HEK293T (cell line): ENCODE results near the gene SF3B2.

Experiments
- CTCF ChIA-PET: fragments of 350-600 bp; formaldehyde crosslinking; extraction: SDS; loops from one replicate; lab custom pipeline; 2021; ENCODE audit warnings: antibody characterized with exemption, inconsistent platforms; lab: Yijun Ruan, JAX
- POLR2A ChIA-PET: fragments of 350-600 bp; formaldehyde crosslinking; extraction: SDS; loops from one replicate; lab custom pipeline; 2020; ENCODE audit warnings: antibody characterized with exemption, inconsistent platforms; lab: Yijun Ruan, JAX
- DNase-seq: peaks from one replicate; pipeline ENCODE4 v3.0.0; 2012; ENCODE audit warnings: mixed read lengths; ENCODE audit errors: extremely low spot score
- ARNT ChIP-seq: fragments of 450-650 bp; IDR thresholded peaks from 2 replicates; pipeline ENCODE4 v1.6.1; 2017; ENCODE audit warnings: mild to moderate bottlenecking
- BHLHE40 ChIP-seq: fragments of 450-650 bp; IDR thresholded peaks from 2 replicates; pipeline ENCODE4 v1.6.1; 2016; ENCODE audit warnings: mild to moderate bottlenecking, moderate library complexity, borderline replicate concordance
- CTBP1 ChIP-seq: fragments of 450-650 bp; IDR thresholded peaks from 2 replicates; pipeline ENCODE4 v1.6.1; 2016; ENCODE audit warnings: borderline replicate concordance
- ELF4 ChIP-seq: fragments of 450-650 bp; IDR thresholded peaks from 2 replicates; pipeline ENCODE4 v1.6.1; 2017; ENCODE audit warnings: antibody characterized with exemption
- FOXA1 ChIP-seq: fragments of 450-650 bp; IDR thresholded peaks from 2 replicates; pipeline ENCODE4 v1.6.1; 2016; ENCODE audit warnings: mild to moderate bottlenecking
- FOXK2 ChIP-seq: fragments of 450-650 bp; IDR thresholded peaks from 2 replicates; pipeline ENCODE4 v1.6.1; 2016; ENCODE audit warnings: mild to moderate bottlenecking
- FOXM1 ChIP-seq: fragments of 450-650 bp; IDR thresholded peaks from 2 replicates; pipeline ENCODE4 v1.6.1; 2017; ENCODE audit warnings: mild to moderate bottlenecking, borderline replicate concordance
- HDGF ChIP-seq: fragments of 450-650 bp; IDR thresholded peaks from 2 replicates; pipeline ENCODE4 v1.6.1; 2017; ENCODE audit warnings: antibody characterized with exemption, borderline replicate concordance
- L3MBTL2 ChIP-seq: fragments of 450-650 bp; conservative IDR thresholded peaks from 2 replicates; pipeline ENCODE4 v1.6.1; 2016; ENCODE audit warnings: mild to moderate bottlenecking
- LEF1 ChIP-seq: fragments of 450-650 bp; IDR thresholded peaks from 2 replicates; pipeline ENCODE4 v1.6.1; 2017; ENCODE audit warnings: mild to moderate bottlenecking, borderline replicate concordance
- NFRKB ChIP-seq: fragments of 450-650 bp; IDR thresholded peaks from 2 replicates; pipeline ENCODE4 v1.6.1; 2016; ENCODE audit warnings: mild to moderate bottlenecking, moderate library complexity
- SP1 ChIP-seq: fragments of 450-650 bp; IDR thresholded peaks from 2 replicates; pipeline ENCODE4 v1.6.1; 2017
- SUZ12 ChIP-seq: fragments of 450-650 bp; IDR thresholded peaks from 2 replicates; pipeline ENCODE4 v1.6.1; 2016; ENCODE audit warnings: mild to moderate bottlenecking
- TARDBP ChIP-seq: fragments of 450-650 bp; IDR thresholded peaks from 2 replicates; pipeline ENCODE4 v1.6.1; 2016
- ZNF384 ChIP-seq: fragments of 450-650 bp; IDR thresholded peaks from 2 replicates; pipeline ENCODE4 v1.6.1; 2016
- TF ChIP-seq, protein P1 (sequence below): fragments of 450-650 bp; IDR thresholded peaks from 2 replicates; pipeline ENCODE4 v1.6.1; 2016

The SF3B2 gene, protein sequence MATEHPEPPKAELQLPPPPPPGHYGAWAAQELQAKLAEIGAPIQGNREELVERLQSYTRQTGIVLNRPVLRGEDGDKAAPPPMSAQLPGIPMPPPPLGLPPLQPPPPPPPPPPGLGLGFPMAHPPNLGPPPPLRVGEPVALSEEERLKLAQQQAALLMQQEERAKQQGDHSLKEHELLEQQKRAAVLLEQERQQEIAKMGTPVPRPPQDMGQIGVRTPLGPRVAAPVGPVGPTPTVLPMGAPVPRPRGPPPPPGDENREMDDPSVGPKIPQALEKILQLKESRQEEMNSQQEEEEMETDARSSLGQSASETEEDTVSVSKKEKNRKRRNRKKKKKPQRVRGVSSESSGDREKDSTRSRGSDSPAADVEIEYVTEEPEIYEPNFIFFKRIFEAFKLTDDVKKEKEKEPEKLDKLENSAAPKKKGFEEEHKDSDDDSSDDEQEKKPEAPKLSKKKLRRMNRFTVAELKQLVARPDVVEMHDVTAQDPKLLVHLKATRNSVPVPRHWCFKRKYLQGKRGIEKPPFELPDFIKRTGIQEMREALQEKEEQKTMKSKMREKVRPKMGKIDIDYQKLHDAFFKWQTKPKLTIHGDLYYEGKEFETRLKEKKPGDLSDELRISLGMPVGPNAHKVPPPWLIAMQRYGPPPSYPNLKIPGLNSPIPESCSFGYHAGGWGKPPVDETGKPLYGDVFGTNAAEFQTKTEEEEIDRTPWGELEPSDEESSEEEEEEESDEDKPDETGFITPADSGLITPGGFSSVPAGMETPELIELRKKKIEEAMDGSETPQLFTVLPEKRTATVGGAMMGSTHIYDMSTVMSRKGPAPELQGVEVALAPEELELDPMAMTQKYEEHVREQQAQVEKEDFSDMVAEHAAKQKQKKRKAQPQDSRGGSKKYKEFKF

DNA sequence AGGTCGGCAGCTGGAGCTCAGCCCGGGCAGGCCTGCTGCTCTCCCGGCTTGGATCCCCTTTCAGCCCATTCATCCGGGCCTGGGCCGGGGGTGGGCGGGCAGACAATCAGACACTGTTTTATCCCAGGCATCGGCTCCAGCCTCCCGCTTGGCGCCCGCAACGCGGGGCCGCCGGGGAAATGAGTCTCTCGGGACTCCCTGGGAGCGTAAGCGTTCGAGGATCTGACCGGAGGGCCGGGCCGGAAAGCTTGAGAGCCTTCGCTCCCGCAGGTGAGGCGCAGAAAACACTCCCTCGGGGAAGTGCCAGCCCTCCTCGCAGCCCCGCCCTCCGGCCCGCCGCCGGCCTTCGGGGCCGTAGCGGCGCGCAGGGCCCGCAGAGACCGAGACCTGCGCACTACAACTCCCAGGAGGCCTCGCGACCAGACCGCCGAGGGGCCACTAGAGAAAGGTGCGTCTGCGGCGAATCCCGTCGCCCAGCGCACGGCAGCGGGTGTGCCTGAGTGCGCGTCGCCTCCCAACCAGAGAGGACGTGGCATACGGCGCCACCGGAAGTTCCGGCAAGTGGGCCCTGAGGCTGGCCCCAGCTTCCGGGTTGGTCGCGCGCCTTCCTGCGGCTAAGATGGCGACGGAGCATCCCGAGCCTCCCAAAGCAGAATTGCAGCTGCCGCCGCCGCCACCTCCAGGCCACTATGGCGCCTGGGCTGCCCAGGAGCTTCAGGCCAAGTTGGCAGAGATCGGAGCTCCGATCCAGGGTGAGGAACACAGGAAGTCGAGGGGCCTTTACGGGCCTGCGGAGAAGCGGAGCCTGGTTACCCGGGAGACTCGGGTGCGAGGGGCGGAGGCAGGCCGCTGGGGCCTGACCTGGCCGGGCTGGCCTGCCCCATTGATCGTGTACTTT lies at the start of gene SF3B2:
Gene SF3B2 (plus strand): TSS at position 599 of the 898 bp plus-strand sequence. CDS start 21 bp downstream, at position 620.
- POLR2A ChIA-PET: interaction anchor here (0.6 to 4.9 kb wide), 22 partner anchors 8 to 337 kb away, joined by 3 to 34 read pairs (median 4); partner anchors contain the start of genes BANF1, CCDC85B, EIF1AD and FIBP
- TF ChIP-seq HDGF (0 out of 2 replicates have a peak, but pooled peaks have one; percentile 98), ELF4 (peak; percentile 96), CTBP1 (no peak), ZNF384 (no peak)
- DNase-seq: peak; percentile 96
- CTCF ChIA-PET: interaction anchor here (1.0 to 4.6 kb wide), 3 partner anchors 16 to 221 kb away, joined by 3 to 24 read pairs (median 3); no protein-coding TSS in a partner anchor

DNA sequence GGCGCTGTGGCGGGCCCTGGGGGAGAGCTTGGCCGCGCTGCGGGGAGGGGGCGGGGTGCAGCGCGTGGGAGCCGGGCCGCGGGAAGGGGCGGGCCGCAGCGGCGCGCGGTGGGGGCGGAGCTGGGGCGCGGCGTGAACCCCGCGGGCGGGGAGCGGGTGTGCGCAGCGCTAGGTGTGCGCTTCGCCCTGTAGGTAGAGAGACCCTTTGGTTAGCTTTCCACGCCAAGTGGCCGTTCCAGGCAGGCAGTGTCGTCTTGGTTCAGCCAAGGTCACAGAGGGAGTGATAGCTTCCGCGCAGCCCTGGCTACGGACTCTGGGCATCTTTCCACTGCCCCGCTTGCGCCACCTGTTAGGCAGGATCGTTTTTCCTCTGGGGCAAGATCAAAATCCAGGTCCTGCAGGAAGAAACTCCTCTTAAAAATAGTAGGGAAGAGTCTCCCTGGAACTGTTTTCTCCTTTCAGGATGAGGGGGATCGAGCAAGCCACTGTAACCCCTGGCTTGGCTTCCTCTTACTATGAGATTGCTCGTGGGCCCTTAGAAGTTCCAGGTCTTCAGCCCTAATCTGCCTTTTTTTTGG lies 49.4 kb upstream of the SF3B2 start:
- TF ChIP-seq FOXM1 (no peak), CTBP1 (no peak), SUZ12 (no peak), ELF4 (no peak), SP1 (no peak), ZNF384 (no peak), L3MBTL2 (no peak), ARNT (no peak), NFRKB (no peak), BHLHE40 (no peak), FOXK2 (no peak), HDGF (no peak), FOXA1 (no peak), TARDBP (no peak), LEF1 (no peak)
- TF ChIP-seq, protein P1, sequence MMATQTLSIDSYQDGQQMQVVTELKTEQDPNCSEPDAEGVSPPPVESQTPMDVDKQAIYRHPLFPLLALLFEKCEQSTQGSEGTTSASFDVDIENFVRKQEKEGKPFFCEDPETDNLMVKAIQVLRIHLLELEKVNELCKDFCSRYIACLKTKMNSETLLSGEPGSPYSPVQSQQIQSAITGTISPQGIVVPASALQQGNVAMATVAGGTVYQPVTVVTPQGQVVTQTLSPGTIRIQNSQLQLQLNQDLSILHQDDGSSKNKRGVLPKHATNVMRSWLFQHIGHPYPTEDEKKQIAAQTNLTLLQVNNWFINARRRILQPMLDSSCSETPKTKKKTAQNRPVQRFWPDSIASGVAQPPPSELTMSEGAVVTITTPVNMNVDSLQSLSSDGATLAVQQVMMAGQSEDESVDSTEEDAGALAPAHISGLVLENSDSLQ: no peak
- POLR2A ChIA-PET: interaction anchor here (0.6 to 1.5 kb wide), 14 partner anchors 12 to 388 kb away, joined by 3 to 9 read pairs (median 4); partner anchors contain the start of genes CCDC85B, FIBP, MUS81 and PCNX3
- DNase-seq: no peak
- CTCF ChIA-PET: interaction anchor here (1.0 kb wide), 1 partner anchor 143 kb away, joined by 3 read pairs; no protein-coding TSS in a partner anchor

DNA sequence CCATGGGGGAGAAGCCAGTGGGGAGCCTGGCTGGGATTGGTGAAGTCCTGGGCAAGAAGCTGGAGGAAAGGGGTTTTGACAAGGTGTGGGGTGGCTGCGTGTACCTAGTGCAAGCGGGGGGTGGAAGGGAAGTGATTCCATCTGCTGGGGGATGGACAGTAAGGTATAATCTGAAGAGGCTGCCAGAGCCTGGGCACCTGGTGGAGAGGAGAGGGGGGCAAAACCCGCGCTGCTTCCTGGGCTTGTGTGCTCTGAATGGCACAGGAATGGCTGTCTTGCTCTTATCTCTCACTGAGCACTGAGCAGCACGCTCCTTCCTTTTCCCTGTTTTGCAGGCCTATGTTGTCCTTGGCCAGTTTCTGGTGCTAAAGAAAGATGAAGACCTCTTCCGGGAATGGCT lies 48.9 kb upstream of the SF3B2 start:
- ChIA-PET POLR2A (interaction anchor here (1.2 to 1.5 kb wide), 4 partner anchors 19 to 65 kb away, joined by 4 to 8 read pairs (median 6); no protein-coding TSS in a partner anchor), CTCF (no interaction called here)
- TF ChIP-seq ARNT: no peak
- TF ChIP-seq SUZ12: no peak
- TF ChIP-seq CTBP1: no peak

DNA sequence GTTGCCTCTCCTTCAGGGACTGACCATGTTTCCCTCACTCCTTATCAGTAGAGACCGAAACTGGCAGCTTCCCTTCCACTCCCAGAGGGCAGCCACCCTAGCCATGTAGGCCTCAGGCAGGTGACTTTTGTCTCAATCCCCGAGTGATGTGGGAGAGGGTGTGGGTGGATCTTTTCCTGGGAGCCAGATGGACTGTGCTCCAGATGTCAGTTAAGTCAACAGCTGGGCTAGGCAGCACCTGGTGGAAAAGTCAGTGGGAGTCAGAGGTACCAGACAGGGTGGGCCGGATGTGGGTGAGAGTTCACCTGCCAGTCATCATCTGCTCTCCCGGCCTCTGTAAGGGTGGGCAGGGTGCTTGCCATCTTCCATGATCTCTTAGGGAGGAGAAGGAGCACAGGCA lies 48.0 kb upstream of the SF3B2 start:
- ChIA-PET POLR2A (no interaction called here), CTCF (no interaction called here)
- no peak for TF ChIP-seq NFRKB
- no peak for TF ChIP-seq SUZ12
- no peak for TF ChIP-seq L3MBTL2
- no peak for TF ChIP-seq HDGF
- TF ChIP-seq FOXK2: no peak
- TF ChIP-seq FOXM1: no peak
- TF ChIP-seq CTBP1: no peak
- TF ChIP-seq SP1: no peak
- no peak for TF ChIP-seq ARNT
- no peak for TF ChIP-seq TARDBP
- TF ChIP-seq ZNF384: no peak
- no peak for DNase-seq

More for the DNA sequence above, 48.9 kb upstream of the SF3B2 start:
- DNase-seq: no peak

DNA sequence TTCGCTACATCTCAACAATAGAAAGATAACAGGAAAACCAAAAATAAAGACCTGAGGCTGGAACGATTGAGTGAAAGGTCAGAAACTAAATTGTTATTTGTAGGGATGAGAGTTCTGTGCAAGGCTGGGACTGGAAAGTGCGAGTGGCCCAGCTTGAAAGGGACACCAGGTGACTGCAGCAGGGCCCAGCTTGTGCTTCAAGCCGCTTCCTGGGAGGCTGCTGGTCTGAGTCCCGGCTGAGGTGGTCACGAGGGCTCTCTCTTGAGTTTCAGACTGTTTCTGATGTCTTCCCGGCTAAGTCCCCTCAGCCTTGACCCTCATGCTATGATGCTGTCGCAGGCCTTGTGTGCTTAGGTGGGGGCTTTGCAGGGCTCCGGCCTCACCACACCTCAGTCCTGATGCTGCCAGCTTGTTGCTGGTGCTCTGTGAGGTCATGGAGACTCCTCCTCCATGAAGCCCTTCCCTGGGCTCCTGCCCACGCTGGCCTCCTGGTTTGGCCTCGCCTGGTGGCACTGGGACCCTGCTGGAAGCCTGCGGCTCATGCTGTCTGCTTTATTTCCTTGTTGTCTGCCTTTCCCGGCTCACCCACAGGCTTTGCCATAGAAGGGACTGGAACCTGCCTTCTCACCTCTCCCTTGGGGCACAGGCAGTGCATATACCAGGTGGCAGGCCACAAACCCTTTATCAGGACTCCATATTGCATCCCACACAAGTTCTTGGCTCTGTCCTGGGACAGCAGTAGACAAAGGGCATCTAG lies 45.9 kb upstream of the SF3B2 start:
- CTCF ChIA-PET: no interaction called here
- DNase-seq: no peak
- TF ChIP-seq SUZ12 (no peak), HDGF (no peak), ELF4 (no peak), SP1 (no peak), ZNF384 (no peak), NFRKB (no peak), ARNT (no peak), LEF1 (no peak), CTBP1 (no peak), BHLHE40 (no peak), TARDBP (no peak), L3MBTL2 (no peak), FOXM1 (no peak), FOXA1 (no peak), FOXK2 (no peak)
- TF ChIP-seq, protein P1: no peak

More for the DNA sequence above, 45.9 kb upstream of the SF3B2 start:
- POLR2A ChIA-PET: interaction anchor here (0.9 kb wide), 1 partner anchor 16 kb away, joined by 4 read pairs; no protein-coding TSS in a partner anchor
